ENCODE measurements around the gene AHCYL1. TPM values are rescaled to one million over a fixed set of nuclear protein-coding genes. Genes with fewer than 3 reads are reported as not detected.
A peak's percentile ranks its signal among the peaks of the same experiment; 100 is the strongest.
"Not testable (repeated sequence)": the region's sequence is repeated elsewhere in the genome, so short reads cannot be mapped to it uniquely, and the experiment has no call there.

Gene AHCYL1
- total RNA-seq, 1 donor from 2014 or later = 64.1 TPM

DNA sequence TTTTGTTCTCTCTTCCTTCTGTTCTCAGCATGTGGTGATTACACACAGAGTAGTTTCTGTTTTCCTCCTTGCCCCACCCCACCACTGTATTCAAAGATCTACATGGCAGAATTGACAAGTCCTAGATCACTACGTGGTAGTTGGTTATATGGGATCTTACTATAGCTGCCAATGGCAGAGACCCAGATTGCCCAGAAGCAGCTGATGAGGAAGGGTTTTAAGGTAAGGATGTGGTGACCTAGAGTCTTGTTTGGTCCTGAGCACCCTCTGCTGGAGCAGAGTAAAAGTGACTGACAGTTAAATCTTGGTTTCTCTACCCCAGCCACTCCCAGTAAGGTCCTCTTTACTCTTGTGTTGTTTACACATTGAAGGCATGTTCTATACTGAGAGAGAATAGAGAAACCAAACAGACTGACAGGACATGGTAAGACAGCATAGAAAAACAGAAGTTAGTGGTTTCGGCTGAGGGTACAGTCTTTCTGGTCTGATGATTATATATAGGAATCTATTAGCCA, 27.0 kb downstream of the AHCYL1 start:
- Mint-ChIP-seq H3K36me3 (ENCODE audit: low read depth) (peaks cover 50% of the 10 kb centered on the region), H3K4me3 (no peak overlapping the region), H3K4me1 (ENCODE audit: low read depth) (peaks cover 5% of the 10 kb centered on the region), H3K27ac (no peak overlapping the region), H3K27me3 (ENCODE audit: insufficient read depth) (no peaks in the 10 kb centered on the region), H3K9me3 (no peaks in the 10 kb centered on the region)
- intact Hi-C loops (cut with micrococcal nuclease) = loop anchor here (1.0 kb wide), 4 partner anchors 23 to 368 kb away; partner anchors contain the start of genes AHCYL1 and STRIP1
- peak; percentile 35 for DNase-seq (ENCODE audit: low spot score)

DNA sequence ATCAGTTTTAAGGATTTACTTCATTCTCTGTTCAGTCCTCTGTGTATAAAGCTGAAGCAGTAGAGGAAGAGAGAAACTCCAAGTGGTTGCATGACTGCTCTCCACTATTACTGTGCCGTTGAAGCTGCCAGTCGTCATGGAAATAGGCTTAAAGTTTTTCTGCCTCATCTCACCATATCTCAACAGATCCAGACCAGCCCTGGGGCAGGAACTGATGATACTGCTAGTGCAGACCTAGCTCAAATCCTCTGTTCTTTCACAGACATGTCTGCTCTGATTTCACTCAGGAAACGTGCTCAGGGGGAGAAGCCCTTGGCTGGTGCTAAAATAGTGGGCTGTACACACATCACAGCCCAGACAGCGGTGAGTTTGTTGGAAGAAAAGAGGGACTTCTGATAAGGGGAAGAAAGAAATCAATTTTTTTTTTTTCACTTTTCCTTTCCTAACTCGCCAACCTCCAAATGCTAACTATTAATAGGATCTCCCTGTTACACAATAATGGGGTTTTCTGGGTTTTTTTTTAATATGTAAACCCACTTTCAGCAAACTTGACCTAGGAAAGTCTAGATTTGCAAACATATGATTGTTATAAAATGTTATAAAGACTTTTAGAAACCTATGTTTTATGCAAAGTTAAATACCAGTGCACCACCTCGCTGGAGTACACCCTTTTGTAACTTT, 27.7 kb downstream of the AHCYL1 start:
- Mint-ChIP-seq H3K27ac (no peak overlapping the region), H3K36me3 (ENCODE audit: low read depth) (peaks cover 56% of the 10 kb centered on the region), H3K9me3 (no peaks in the 10 kb centered on the region), H3K27me3 (ENCODE audit: insufficient read depth) (no peaks in the 10 kb centered on the region), H3K4me3 (no peak overlapping the region), H3K4me1 (ENCODE audit: low read depth) (peaks cover 5% of the 10 kb centered on the region)
- DNase-seq (ENCODE audit: low spot score) = no peak
- intact Hi-C loops (cut with micrococcal nuclease) = no loop called here

DNA sequence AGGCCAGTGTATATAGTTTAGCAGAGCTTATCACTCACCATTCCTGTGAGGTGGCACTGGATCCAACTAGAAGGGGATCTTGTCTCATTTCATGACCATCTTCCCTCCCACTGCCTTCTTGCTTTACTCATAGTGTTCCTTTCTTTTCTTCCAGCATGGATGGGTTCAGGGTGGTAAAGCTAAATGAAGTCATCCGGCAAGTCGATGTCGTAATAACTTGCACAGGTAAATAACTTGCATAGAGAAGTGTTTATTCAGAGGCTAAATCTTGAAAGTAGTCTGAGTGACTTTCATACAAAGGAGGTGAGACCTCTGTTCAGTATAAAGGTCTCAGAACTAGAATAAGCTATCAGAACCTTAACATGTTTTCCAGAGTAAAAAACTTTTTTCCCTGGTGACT, 33.2 kb downstream of the AHCYL1 start:
- H3K27me3 Mint-ChIP-seq (ENCODE audit: insufficient read depth) = no peaks in the 10 kb centered on the region
- no peak overlapping the region for H3K4me3 Mint-ChIP-seq
- intact Hi-C loops (cut with micrococcal nuclease) = no loop called here
- DNase-seq (ENCODE audit: low spot score) = no peak
- H3K27ac Mint-ChIP-seq = no peak overlapping the region
- H3K36me3 Mint-ChIP-seq (ENCODE audit: low read depth) = peaks cover 62% of the 10 kb centered on the region
- no peaks in the 10 kb centered on the region for H3K9me3 Mint-ChIP-seq
- no peaks in the 10 kb centered on the region for H3K4me1 Mint-ChIP-seq (ENCODE audit: low read depth)

DNA sequence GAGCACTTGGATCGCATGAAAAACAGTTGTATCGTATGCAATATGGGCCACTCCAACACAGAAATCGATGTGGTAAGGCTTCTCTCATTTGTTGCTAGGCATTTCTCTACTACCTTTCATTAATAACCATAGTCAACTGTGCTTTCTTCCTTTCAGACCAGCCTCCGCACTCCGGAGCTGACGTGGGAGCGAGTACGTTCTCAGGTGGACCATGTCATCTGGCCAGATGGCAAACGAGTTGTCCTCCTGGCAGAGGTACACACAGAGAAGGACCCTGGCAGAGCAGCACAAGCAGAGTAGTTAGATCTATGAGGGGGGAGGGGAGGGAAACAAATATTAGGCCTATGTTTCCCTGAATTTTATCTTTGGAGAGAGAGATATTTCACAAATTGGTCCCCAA, 33.8 kb downstream of the AHCYL1 start:
- intact Hi-C loops (cut with micrococcal nuclease) = no loop called here
- no peaks in the 10 kb centered on the region for H3K9me3 Mint-ChIP-seq
- no peak for DNase-seq (ENCODE audit: low spot score)
- H3K4me3 Mint-ChIP-seq = no peak overlapping the region
- H3K27ac Mint-ChIP-seq = no peak overlapping the region
- no peaks in the 10 kb centered on the region for H3K4me1 Mint-ChIP-seq (ENCODE audit: low read depth)
- H3K27me3 Mint-ChIP-seq (ENCODE audit: insufficient read depth) = no peaks in the 10 kb centered on the region
- peaks cover 62% of the 10 kb centered on the region for H3K36me3 Mint-ChIP-seq (ENCODE audit: low read depth)

DNA sequence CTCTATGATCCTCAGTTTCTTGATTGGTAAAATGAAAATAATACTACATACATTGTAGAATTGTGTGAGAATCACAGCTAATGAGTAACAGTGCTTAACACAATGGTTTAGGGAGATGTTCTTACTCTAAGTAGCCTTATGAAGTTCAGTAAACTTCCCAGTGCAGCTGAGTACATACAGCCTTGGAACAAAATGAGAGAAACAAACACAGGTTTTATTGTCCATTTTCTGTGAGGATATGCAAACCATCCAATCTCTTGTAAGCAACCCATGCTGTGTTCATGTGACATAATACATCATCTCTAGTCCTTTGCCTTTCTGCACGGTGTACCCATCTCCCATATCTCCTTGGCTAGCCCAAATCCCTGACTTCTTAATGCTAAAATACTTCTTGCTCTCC, 35.2 kb downstream of the AHCYL1 start:
- intact Hi-C loops (cut with micrococcal nuclease) = no loop called here
- Mint-ChIP-seq H3K27me3 (ENCODE audit: insufficient read depth) (no peaks in the 10 kb centered on the region), H3K4me1 (ENCODE audit: low read depth) (no peaks in the 10 kb centered on the region), H3K9me3 (no peaks in the 10 kb centered on the region), H3K4me3 (no peak overlapping the region), H3K27ac (no peak overlapping the region), H3K36me3 (ENCODE audit: low read depth) (peaks cover 64% of the 10 kb centered on the region)
- no peak for DNase-seq (ENCODE audit: low spot score)

DNA sequence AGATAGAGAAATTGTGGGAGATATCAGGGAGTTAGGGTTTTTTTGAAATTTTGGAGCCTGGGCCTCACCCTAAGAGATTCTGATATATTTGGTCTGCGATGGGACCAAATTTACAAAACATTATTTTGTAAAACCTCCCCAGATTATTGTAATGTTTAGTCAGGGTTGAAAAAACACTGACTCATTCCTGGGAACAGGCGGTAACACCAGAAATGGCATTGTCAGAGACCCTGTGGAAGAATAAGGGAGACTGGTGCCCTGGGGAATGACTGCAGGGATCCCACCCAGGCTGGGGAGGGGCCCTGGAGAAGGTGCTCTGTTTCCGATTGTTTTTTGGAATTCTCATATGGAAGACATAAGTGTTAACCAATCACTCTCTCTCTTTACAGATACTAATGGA, 36.7 kb downstream of the AHCYL1 start:
- intact Hi-C loops (cut with micrococcal nuclease) = no loop called here
- H3K9me3 Mint-ChIP-seq = no peaks in the 10 kb centered on the region
- no peaks in the 10 kb centered on the region for H3K4me1 Mint-ChIP-seq (ENCODE audit: low read depth)
- H3K36me3 Mint-ChIP-seq (ENCODE audit: low read depth) = peaks cover 56% of the 10 kb centered on the region
- no peaks in the 10 kb centered on the region for H3K27me3 Mint-ChIP-seq (ENCODE audit: insufficient read depth)
- H3K27ac Mint-ChIP-seq = no peak overlapping the region
- no peak overlapping the region for H3K4me3 Mint-ChIP-seq
- no peak for DNase-seq (ENCODE audit: low spot score)

DNA sequence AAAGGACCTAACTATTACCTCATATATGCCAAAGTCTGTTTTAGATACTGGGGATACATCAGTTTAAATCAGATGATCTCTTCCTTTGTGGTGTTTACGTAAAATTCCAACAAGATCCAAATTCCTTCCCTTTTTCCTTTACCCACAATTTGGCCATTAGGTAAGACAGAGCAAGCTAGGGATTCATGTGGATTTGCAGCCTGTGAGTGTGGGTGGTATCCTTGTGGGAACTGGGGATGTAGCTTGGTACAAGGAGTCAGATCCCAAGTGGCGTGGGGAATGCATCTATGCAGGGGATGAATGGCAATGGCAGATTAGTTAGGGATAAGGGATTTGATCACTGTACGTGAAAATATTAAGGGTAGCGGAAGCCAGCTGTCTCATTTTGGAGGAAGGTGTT, 40.0 kb downstream of the AHCYL1 start:
- Mint-ChIP-seq H3K36me3 (ENCODE audit: low read depth) (peaks cover 26% of the 10 kb centered on the region), H3K4me1 (ENCODE audit: low read depth) (no peaks in the 10 kb centered on the region), H3K27ac (no peak overlapping the region), H3K4me3 (no peak overlapping the region), H3K27me3 (ENCODE audit: insufficient read depth) (no peaks in the 10 kb centered on the region), H3K9me3 (no peaks in the 10 kb centered on the region)
- DNase-seq (ENCODE audit: low spot score) = no peak
- intact Hi-C loops (cut with micrococcal nuclease) = loop anchor here (5.0 kb wide), 1 partner anchor 438 kb away; no protein-coding TSS in a partner anchor

DNA sequence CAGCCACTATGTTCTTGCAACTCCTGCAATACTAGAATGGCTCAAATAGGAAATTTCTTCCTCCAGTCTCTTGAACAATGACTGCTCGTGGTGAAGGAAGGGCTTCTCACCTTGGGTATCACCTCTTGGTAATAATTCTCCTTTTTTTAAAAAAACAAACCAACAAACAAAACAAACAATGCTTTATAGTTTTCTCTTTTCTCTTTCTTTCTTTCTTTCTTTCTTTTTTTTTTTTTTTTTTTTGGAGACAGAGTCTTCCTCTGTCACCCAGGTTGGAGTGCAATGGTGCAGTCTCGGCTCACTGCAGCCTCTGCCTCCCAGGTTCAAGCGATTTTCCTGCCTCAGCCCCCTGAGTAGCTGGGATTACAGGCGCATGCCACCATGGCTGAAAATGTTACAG, 46.1 kb downstream of the AHCYL1 start:
- intact Hi-C loops (cut with micrococcal nuclease) = loop anchor here (5.0 to 10.0 kb wide), 2 partner anchors 374 to 818 kb away; partner anchors contain the start of genes LAMTOR5 and SARS1
- not testable (repeated sequence) for DNase-seq (ENCODE audit: low spot score)

DNA sequence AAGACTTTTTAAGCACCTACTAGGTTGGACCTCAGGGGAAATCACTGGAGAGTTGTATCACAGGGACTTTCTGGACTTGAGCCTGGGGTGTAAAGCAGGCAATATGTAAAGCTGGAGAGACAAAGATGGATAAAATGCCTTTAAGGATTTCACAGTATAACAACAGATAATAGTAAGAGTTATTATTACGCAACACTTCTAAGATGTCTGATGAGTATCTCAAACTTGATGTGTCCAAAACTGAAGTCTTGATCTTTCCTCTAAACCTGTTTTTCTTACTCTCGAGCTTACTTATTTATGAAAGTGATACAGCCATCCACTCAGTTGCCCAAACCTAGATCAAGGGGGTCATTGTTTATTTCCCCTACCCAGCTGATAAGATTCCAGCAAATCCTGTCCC, 47.8 kb downstream of the AHCYL1 start:
- H3K27ac Mint-ChIP-seq = no peak overlapping the region
- peaks cover 2% of the 10 kb centered on the region for H3K36me3 Mint-ChIP-seq (ENCODE audit: low read depth)
- no peak for DNase-seq (ENCODE audit: low spot score)
- no peaks in the 10 kb centered on the region for H3K27me3 Mint-ChIP-seq (ENCODE audit: insufficient read depth)
- peaks cover 54% of the 10 kb centered on the region for H3K4me1 Mint-ChIP-seq (ENCODE audit: low read depth)
- no peaks in the 10 kb centered on the region for H3K9me3 Mint-ChIP-seq
- H3K4me3 Mint-ChIP-seq = peak overlapping the region; percentile 3
- intact Hi-C loops (cut with micrococcal nuclease) = loop anchor here (5.0 to 10.0 kb wide), 2 partner anchors 372 to 820 kb away; partner anchors contain the start of genes LAMTOR5 and SARS1

More for the DNA sequence above, 46.1 kb downstream of the AHCYL1 start:
- H3K9me3 Mint-ChIP-seq; H3K36me3 Mint-ChIP-seq (ENCODE audit: low read depth); H3K27me3 Mint-ChIP-seq (ENCODE audit: insufficient read depth): not testable (repeated sequence)
- Mint-ChIP-seq H3K27ac (peak overlapping the region; percentile 88), H3K4me3 (peak overlapping the region; percentile 77), H3K4me1 (ENCODE audit: low read depth) (peaks cover 40% of the 10 kb centered on the region)

DNA sequence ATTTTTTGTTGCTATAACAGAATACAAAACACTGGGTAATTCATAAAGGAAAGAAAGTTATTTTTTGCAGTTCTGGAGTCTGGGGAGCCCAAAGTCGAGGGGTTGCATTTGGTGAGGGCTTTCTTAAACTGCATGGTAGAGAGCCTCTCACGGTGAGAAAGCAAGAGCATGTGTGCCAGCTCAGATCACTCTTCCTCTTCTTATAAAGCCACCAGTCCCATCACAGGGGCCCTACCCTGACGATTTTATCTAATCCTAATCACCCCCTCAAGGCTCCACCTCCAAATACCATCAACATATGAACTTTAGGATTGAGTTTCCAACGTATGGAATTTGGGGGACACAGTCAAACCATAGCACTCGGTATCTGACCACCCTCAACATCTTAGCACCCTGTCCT, 48.9 kb downstream of the AHCYL1 start:
- H3K36me3 Mint-ChIP-seq (ENCODE audit: low read depth) = peaks cover 7% of the 10 kb centered on the region
- peak overlapping the region; percentile 93 for H3K4me3 Mint-ChIP-seq
- intact Hi-C loops (cut with micrococcal nuclease) = loop anchor here (5.0 to 10.0 kb wide), 2 partner anchors 371 to 821 kb away; partner anchors contain the start of genes LAMTOR5 and SARS1
- DNase-seq (ENCODE audit: low spot score) = no peak
- peak overlapping the region; percentile 85 for H3K27ac Mint-ChIP-seq
- peaks cover 54% of the 10 kb centered on the region for H3K4me1 Mint-ChIP-seq (ENCODE audit: low read depth)
- H3K27me3 Mint-ChIP-seq (ENCODE audit: insufficient read depth) = no peaks in the 10 kb centered on the region
- H3K9me3 Mint-ChIP-seq = no peaks in the 10 kb centered on the region

DNA sequence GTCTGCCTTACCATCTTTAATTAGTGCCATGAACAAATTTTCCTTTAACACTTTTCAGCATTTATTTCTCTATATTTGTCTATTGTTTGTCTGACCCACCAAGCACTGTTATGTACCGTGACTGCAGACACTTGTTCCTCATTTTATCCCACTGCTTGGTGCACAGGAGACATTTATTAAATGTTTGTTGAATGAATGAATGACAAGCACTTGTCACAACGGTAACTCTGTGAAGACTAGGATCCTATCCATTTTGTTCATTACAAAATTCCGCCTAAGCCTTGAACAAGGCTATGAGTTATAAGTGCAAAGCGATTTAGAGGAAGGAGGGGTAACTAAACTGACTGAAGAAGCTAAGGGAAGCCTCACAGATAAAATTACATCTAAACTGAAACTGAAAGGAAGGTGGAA, 49.5 kb downstream of the AHCYL1 start:
- DNase-seq (ENCODE audit: low spot score) = no peak
- H3K4me1 Mint-ChIP-seq (ENCODE audit: low read depth) = peaks cover 54% of the 10 kb centered on the region
- intact Hi-C loops (cut with micrococcal nuclease) = loop anchor here (1.0 to 10.0 kb wide), 12 partner anchors 23 to 1415 kb away; partner anchors contain the start of genes AHCYL1, ATP5PB, ATXN7L2 and GNAI3
- H3K4me3 Mint-ChIP-seq = peak overlapping the region; percentile 93
- peak overlapping the region; percentile 85 for H3K27ac Mint-ChIP-seq
- peaks cover 13% of the 10 kb centered on the region for H3K36me3 Mint-ChIP-seq (ENCODE audit: low read depth)
- H3K27me3 Mint-ChIP-seq (ENCODE audit: insufficient read depth) = no peaks in the 10 kb centered on the region
- H3K9me3 Mint-ChIP-seq = no peaks in the 10 kb centered on the region

DNA sequence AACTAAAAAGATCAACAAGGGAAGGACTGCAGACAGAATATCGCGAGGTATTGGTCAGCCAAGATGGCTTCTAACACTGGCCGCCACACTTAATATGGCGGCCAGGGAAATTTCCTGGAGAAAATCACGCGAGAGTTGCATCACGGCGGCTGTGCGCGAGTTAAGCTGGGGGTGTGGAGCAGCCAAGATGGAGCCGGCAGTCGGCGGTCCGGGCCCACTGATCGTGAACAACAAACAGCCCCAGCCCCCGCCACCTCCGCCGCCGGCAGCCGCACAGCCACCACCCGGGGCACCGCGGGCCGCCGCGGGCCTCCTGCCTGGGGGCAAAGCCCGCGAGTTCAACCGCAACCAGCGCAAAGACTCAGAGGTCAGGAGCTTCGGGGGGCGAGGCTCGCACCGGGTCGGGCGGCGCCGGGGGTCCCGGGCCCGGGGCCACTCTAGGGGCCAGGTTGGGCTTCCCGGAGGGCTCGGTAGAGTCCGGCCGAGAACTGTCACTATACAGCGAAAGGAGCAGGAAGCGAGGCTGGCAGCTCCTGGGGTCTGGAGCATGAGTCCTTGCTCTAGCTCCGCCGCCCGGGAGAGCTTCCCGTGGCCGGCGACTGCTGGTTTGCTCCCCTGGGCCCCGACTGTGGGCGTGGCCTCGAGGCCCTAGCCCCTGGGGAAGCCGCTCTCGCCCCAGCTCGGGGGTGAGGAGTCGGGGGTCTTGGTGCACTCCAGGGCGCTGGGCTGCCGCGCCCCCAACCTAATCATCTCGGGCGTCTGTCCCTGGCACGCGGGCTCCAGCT, 50.1 kb downstream of the AHCYL1 start, which contains the start of gene STRIP1:
Gene STRIP1 (plus strand): TSS at position 174 of the 785 bp plus-strand sequence. CDS start 14 bp downstream, at position 188.
- Mint-ChIP-seq H3K9me3 (no peaks in the 10 kb centered on the region), H3K27ac (peak within 1 kb of the TSS; percentile 85), H3K27me3 (ENCODE audit: insufficient read depth) (no peaks in the 10 kb centered on the region), H3K36me3 (ENCODE audit: low read depth) (peaks cover 16% of the 10 kb centered on the region), H3K4me3 (peak within 1 kb of the TSS; percentile 95), H3K4me1 (ENCODE audit: low read depth) (peaks cover 54% of the 10 kb centered on the region)
- peak; percentile 91 for DNase-seq (ENCODE audit: low spot score)
- intact Hi-C loops (cut with micrococcal nuclease) = loop anchor here (1.0 to 10.0 kb wide), 12 partner anchors 23 to 1414 kb away; partner anchors contain the start of genes AHCYL1, ATP5PB, ATXN7L2 and GNAI3
